ENCODE measurements around the gene ME3. TPM values are rescaled to one million over a fixed set of nuclear protein-coding genes. Genes with fewer than 3 reads are reported as not detected.
A peak's percentile ranks its signal among the peaks of the same experiment; 100 is the strongest.

Gene ME3
- total and polyA plus RNA-seq, 2 donors (not counting 1 experiment from before 2014, with no cell fraction given), result 8.8 to 50.7 TPM

GRCh38 chr11:86692746-86693145 lies 20.3 kb upstream of the ME3 start:
- no peak for DNase-seq (ENCODE audit: low read depth in 2 of 2)
- Histone ChIP-seq H3K4me1 (ENCODE audit: control insufficient read depth, extremely low read depth, insufficient read depth, low read length) (peaks cover 27% of the 10 kb centered on the region), H3K4me3 (replicated peaks in 1 of 4; ENCODE audit: control extremely low read depth in 1 of 4, insufficient read depth in 1 of 4, low read depth in 3 of 4, low read length in 4 of 4) (no peak overlapping the region), H3K27me3 (ENCODE audit: control insufficient read depth, insufficient read depth, low read length) (no peaks in the 10 kb centered on the region), H3K79me2 (ENCODE audit: control insufficient read depth, insufficient read depth, low read length) (no peaks in the 10 kb centered on the region), H4K20me1 (ENCODE audit: control insufficient read depth, extremely low read depth, insufficient read depth, low read length) (no peaks in the 10 kb centered on the region), H3K9ac (ENCODE audit: insufficient read depth, low read length) (no peak overlapping the region), H3K9me3 (ENCODE audit: control insufficient read depth, insufficient read depth, low read depth, low read length) (no peaks in the 10 kb centered on the region), H3K27ac (ENCODE audit: insufficient read depth, low read length) (no peak overlapping the region), H2AFZ (ENCODE audit: low read length) (no peak overlapping the region), H3K36me3 (ENCODE audit: control insufficient read depth, insufficient read depth, low read length) (no peaks in the 10 kb centered on the region), H3K4me2 (ENCODE audit: extremely low read depth, insufficient read depth, low read length) (no peak overlapping the region)
- TF ChIP-seq CTCF (conservative IDR thresholded peaks at IDR 0.05 in 1 of 2, IDR thresholded peaks at IDR 0.05 in 1 of 2; ENCODE audit: low read depth in 1 of 2, low read length in 2 of 2) (no peak), EZH2 (IDR thresholded peaks at IDR 0.05; ENCODE audit: low read length, missing control alignments) (no peak)

DNA sequence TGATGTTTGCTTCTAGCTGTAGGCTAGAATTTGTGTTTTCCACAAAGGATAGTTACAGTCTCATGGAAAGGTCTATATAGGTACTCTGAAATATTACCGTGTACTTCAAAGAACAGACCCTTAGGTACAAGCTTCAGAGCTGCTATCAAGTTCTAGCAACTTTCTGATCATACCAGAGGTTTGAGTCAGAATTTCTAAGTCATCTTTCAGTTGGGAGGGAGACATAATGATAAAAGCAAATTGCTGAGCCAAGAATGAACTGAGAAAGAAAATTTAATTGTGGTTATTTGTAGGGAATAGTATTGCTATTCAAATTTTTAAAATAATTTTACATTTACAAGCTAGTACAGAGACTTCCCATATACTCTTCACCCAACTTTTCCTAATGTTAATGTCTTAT lies 19.9 kb upstream of the ME3 start:
- no peak overlapping the region for H2AFZ ChIP-seq (ENCODE audit: low read length)
- no peak overlapping the region for H3K9ac ChIP-seq (ENCODE audit: insufficient read depth, low read length)
- TF ChIP-seq EZH2 (IDR thresholded peaks at IDR 0.05; ENCODE audit: low read length, missing control alignments), result no peak
- TF ChIP-seq CTCF (conservative IDR thresholded peaks at IDR 0.05 in 1 of 2, IDR thresholded peaks at IDR 0.05 in 1 of 2; ENCODE audit: low read depth in 1 of 2, low read length in 2 of 2), result no peak
- H4K20me1 ChIP-seq (ENCODE audit: control insufficient read depth, extremely low read depth, insufficient read depth, low read length), result no peaks in the 10 kb centered on the region
- no peak overlapping the region for H3K4me2 ChIP-seq (ENCODE audit: extremely low read depth, insufficient read depth, low read length)
- peaks cover 27% of the 10 kb centered on the region for H3K4me1 ChIP-seq (ENCODE audit: control insufficient read depth, extremely low read depth, insufficient read depth, low read length)
- no peaks in the 10 kb centered on the region for H3K79me2 ChIP-seq (ENCODE audit: control insufficient read depth, insufficient read depth, low read length)
- no peak overlapping the region for H3K27ac ChIP-seq (ENCODE audit: insufficient read depth, low read length)
- no peaks in the 10 kb centered on the region for H3K27me3 ChIP-seq (ENCODE audit: control insufficient read depth, insufficient read depth, low read length)
- H3K9me3 ChIP-seq (ENCODE audit: control insufficient read depth, insufficient read depth, low read depth, low read length), result no peaks in the 10 kb centered on the region
- DNase-seq (ENCODE audit: low read depth in 2 of 2), result peak in 1 of 2 donors; percentile 74
- H3K36me3 ChIP-seq (ENCODE audit: control insufficient read depth, insufficient read depth, low read length), result no peaks in the 10 kb centered on the region
- H3K4me3 ChIP-seq (replicated peaks in 1 of 4; ENCODE audit: control extremely low read depth in 1 of 4, insufficient read depth in 1 of 4, low read depth in 3 of 4, low read length in 4 of 4), result no peak overlapping the region

GRCh38 chr11:86688398-86689179 lies 16.2 kb upstream of the ME3 start:
- Histone ChIP-seq H2AFZ (ENCODE audit: low read length) (no peak overlapping the region), H3K27ac (ENCODE audit: insufficient read depth, low read length) (peak overlapping the region; percentile 45), H3K27me3 (ENCODE audit: control insufficient read depth, insufficient read depth, low read length) (no peaks in the 10 kb centered on the region), H3K79me2 (ENCODE audit: control insufficient read depth, insufficient read depth, low read length) (no peaks in the 10 kb centered on the region), H3K4me2 (ENCODE audit: extremely low read depth, insufficient read depth, low read length) (no peak overlapping the region), H3K9ac (ENCODE audit: insufficient read depth, low read length) (no peak overlapping the region), H3K4me1 (ENCODE audit: control insufficient read depth, extremely low read depth, insufficient read depth, low read length) (peaks cover 13% of the 10 kb centered on the region), H4K20me1 (ENCODE audit: control insufficient read depth, extremely low read depth, insufficient read depth, low read length) (no peaks in the 10 kb centered on the region), H3K9me3 (ENCODE audit: control insufficient read depth, insufficient read depth, low read depth, low read length) (no peaks in the 10 kb centered on the region), H3K36me3 (ENCODE audit: control insufficient read depth, insufficient read depth, low read length) (no peaks in the 10 kb centered on the region), H3K4me3 (replicated peaks in 1 of 4; ENCODE audit: control extremely low read depth in 1 of 4, insufficient read depth in 1 of 4, low read depth in 3 of 4, low read length in 4 of 4) (no peak overlapping the region)
- DNase-seq (ENCODE audit: low read depth in 2 of 2), result peak; percentile 72 to 87
- TF ChIP-seq CTCF (conservative IDR thresholded peaks at IDR 0.05 in 1 of 2, IDR thresholded peaks at IDR 0.05 in 1 of 2; ENCODE audit: low read depth in 1 of 2, low read length in 2 of 2), result no peak
- no peak for TF ChIP-seq EZH2 (IDR thresholded peaks at IDR 0.05; ENCODE audit: low read length, missing control alignments)

Data from fibroblast of lung (primary cell).